GM10248 (cell line): Measurements from ENCODE around the gene BATF3.
A peak's percentile ranks its signal among the peaks of the same experiment; 100 is the strongest.

Source experiments
- CTCF ChIA-PET: fragments of 300-600 bp; sonication (Branson Sonifier 250); formaldehyde crosslinking; extraction: SDS; loops from one replicate; lab custom pipeline; 2021; ENCODE audit warnings: antibody characterized with exemption; lab: Yijun Ruan, JAX
- POLR2A ChIA-PET: fragments of 350-650 bp; sonication (Branson Sonifier 250); formaldehyde crosslinking; extraction: SDS; loops from one replicate; lab custom pipeline; 2020; ENCODE audit warnings: antibody characterized with exemption; lab: Yijun Ruan, JAX
- DNase-seq: peaks from one replicate; pipeline ENCODE4 v3.0.0; 2012; ENCODE audit errors: extremely low spot score
- CTCF ChIP-seq: IDR thresholded peaks from 2 replicates; pipeline ENCODE4 v1.5.1; 2012; ENCODE audit warnings: mild to moderate bottlenecking, low read depth; ENCODE audit errors: extremely low read depth, missing control alignments, control extremely low read depth

Gene BATF3

GRCh38 chr1:212686591-212686990 is 13.0 kb downstream of the BATF3 start:
- ChIA-PET POLR2A (no interaction called here), CTCF (interaction anchor here (0.8 to 1.4 kb wide), 3 partner anchors 11 to 18 kb away, joined by 3 to 6 read pairs (median 5); partner anchors contain the start of gene BATF3)
- no peak for TF ChIP-seq CTCF

GRCh38 chr1:212686069-212686468 is 13.6 kb downstream of the BATF3 start:
- POLR2A ChIA-PET, result no interaction called here
- CTCF ChIA-PET, result interaction anchor here (0.8 to 1.4 kb wide), 3 partner anchors 12 to 18 kb away, joined by 3 to 6 read pairs (median 5); partner anchors contain the start of gene BATF3
- DNase-seq, result no peak
- no peak for TF ChIP-seq CTCF

More at GRCh38 chr1:212686591-212686990, 13.0 kb downstream of the BATF3 start:
- no peak for DNase-seq

- CTCF ChIA-PET, result no interaction called here
- TF ChIP-seq CTCF, result no peak
- no peak for DNase-seq
- POLR2A ChIA-PET, result no interaction called here
These were observed 14.2 kb downstream of the BATF3 start for GRCh38 chr1:212685429-212685828.

- TF ChIP-seq CTCF, result no peak
- CTCF ChIA-PET, result interaction anchor here (0.8 to 1.7 kb wide), 6 partner anchors 9 to 66 kb away, joined by 3 to 10 read pairs (median 4); partner anchors contain the start of gene BATF3
- POLR2A ChIA-PET, result no interaction called here
- DNase-seq, result no peak
These were observed 15.0 kb downstream of the BATF3 start for GRCh38 chr1:212684521-212685090.

GRCh38 chr1:212684076-212684475 is 15.6 kb downstream of the BATF3 start:
- no peak for DNase-seq
- CTCF ChIA-PET, result interaction anchor here (0.8 to 1.7 kb wide), 10 partner anchors 9 to 97 kb away, joined by 3 to 10 read pairs (median 4); partner anchors contain the start of gene BATF3
- POLR2A ChIA-PET, result no interaction called here
- no peak for TF ChIP-seq CTCF

- POLR2A ChIA-PET, result no interaction called here
- CTCF ChIA-PET, result interaction anchor here (1.0 to 1.7 kb wide), 7 partner anchors 11 to 98 kb away, joined by 3 to 10 read pairs (median 4); no protein-coding TSS in a partner anchor
- no peak for TF ChIP-seq CTCF
- peak; percentile 82 for DNase-seq
These were observed 16.3 kb downstream of the BATF3 start for GRCh38 chr1:212683357-212683722.
